DND-41 (cell line): ENCODE results near the gene SCRN1.

Experiments
- ATAC-seq: fragments of 200-7000 bp; cut with Tn5 transposase; 3 replicates; pipeline ENCODE4 v1.9.1; 2021; ENCODE audit warnings: low read depth; ENCODE audit not compliant: insufficient read depth
- DNase-seq: peaks from one replicate; pipeline ENCODE4 v3.0.0-alpha.2; 2020
- H2AFZ ChIP-seq: 2 replicates; pipeline ENCODE4 v1.6.0; 2012; ENCODE audit warnings: low read depth, low read length
- H3K27ac ChIP-seq: 2 replicates; pipeline ENCODE4 v1.5.1; 2012; ENCODE audit warnings: low read length, inconsistent platforms
- H3K27me3 ChIP-seq: fragments of 200-600 bp; sonication (generic); 2 replicates; pipeline ENCODE4 v1.6.0; 2012; ENCODE audit warnings: low read length, mild to moderate bottlenecking, inconsistent platforms; ENCODE audit not compliant: insufficient read depth, poor library complexity
- H3K36me3 ChIP-seq: 2 replicates; pipeline ENCODE4 v1.5.1; 2012; ENCODE audit warnings: low read length, inconsistent platforms; ENCODE audit not compliant: insufficient read depth
- H3K4me1 ChIP-seq: 2 replicates; pipeline ENCODE4 v1.5.1; 2012; ENCODE audit warnings: mild to moderate bottlenecking, low read length; ENCODE audit not compliant: insufficient read depth
- H3K4me2 ChIP-seq: 2 replicates; pipeline ENCODE4 v1.6.0; 2012; ENCODE audit warnings: mild to moderate bottlenecking, moderate library complexity, low read length, inconsistent platforms; ENCODE audit not compliant: insufficient read depth
- H3K4me3 ChIP-seq, 2 experiments: fragments of 200-600 bp in 1 of 2; shearing (Covaris generic) in 1 of 2; 2 replicates each; pipeline ENCODE4 v1.5.1; 2012 to 2016; ENCODE audit warnings: inconsistent platforms in 2 of 2, low read length in 2 of 2, mild to moderate bottlenecking in 2 of 2, low read depth in 1 of 2, moderate library complexity in 1 of 2
- H3K79me2 ChIP-seq: 2 replicates; pipeline ENCODE4 v1.6.0; 2012; ENCODE audit warnings: low read length, inconsistent platforms; ENCODE audit not compliant: insufficient read depth
- H3K9ac ChIP-seq: 2 replicates; pipeline ENCODE4 v1.6.0; 2012; ENCODE audit warnings: low read depth, mild to moderate bottlenecking, inconsistent platforms, low read length, moderate library complexity
- H3K9me3 ChIP-seq: 2 replicates; pipeline ENCODE4 v1.5.1; 2012; ENCODE audit warnings: low read length, moderate library complexity, mild to moderate bottlenecking, inconsistent platforms; ENCODE audit not compliant: insufficient read depth, severe bottlenecking
- H4K20me1 ChIP-seq: 2 replicates; pipeline ENCODE4 v1.6.0; 2012; ENCODE audit warnings: low read length; ENCODE audit not compliant: insufficient read depth
- CTCF ChIP-seq: IDR thresholded peaks from 2 replicates; pipeline ENCODE4 v1.5.1; 2012; ENCODE audit warnings: borderline replicate concordance, low read length, moderate library complexity, mild to moderate bottlenecking; ENCODE audit not compliant: poor library complexity, severe bottlenecking; ENCODE audit errors: extremely low read depth
- EZH2 ChIP-seq: IDR thresholded peaks from 3 replicates; pipeline ENCODE4 v1.6.1; 2012; ENCODE audit warnings: borderline replicate concordance, low read depth, mild to moderate bottlenecking, moderate library complexity, low read length, inconsistent platforms; ENCODE audit not compliant: severe bottlenecking

SCRN1 gene

GRCh38 chr7:29987811-29988317 is 1.7 kb downstream of the SCRN1 start:
- ATAC-seq (no peak), DNase-seq (no peak)
- Histone ChIP-seq H2AFZ (no peak overlapping the region; the same call in 1 of the 2 replicates), H3K36me3 (no peaks in the 10 kb centered on the region), H3K9me3 (no peaks in the 10 kb centered on the region), H3K4me2 (no peak overlapping the region), H4K20me1 (no peaks in the 10 kb centered on the region), H3K4me3 (no peak overlapping the region), H3K27ac (no peak overlapping the region), H3K27me3 (no peaks in the 10 kb centered on the region), H3K9ac (no peak overlapping the region), H3K4me1 (no peaks in the 10 kb centered on the region), H3K79me2 (no peaks in the 10 kb centered on the region)
- no peak for TF ChIP-seq EZH2
- TF ChIP-seq CTCF, result no peak

- H3K27me3 ChIP-seq, result no peaks in the 10 kb centered on the region
Observed at GRCh38 chr7:29987083-29987482, 2.5 kb downstream of the SCRN1 start.

GRCh38 chr7:29980151-29980550 is 9.4 kb downstream of the SCRN1 start:
- no peak for DNase-seq
- H3K4me3 ChIP-seq, result no peak overlapping the region
- H3K27me3 ChIP-seq, result peaks cover 10% of the 10 kb centered on the region
- no peaks in the 10 kb centered on the region for H3K9me3 ChIP-seq
- H4K20me1 ChIP-seq, result no peaks in the 10 kb centered on the region
- no peak overlapping the region for H3K27ac ChIP-seq
- no peaks in the 10 kb centered on the region for H3K4me1 ChIP-seq
- no peak overlapping the region for H2AFZ ChIP-seq
- no peak for ATAC-seq
- H3K36me3 ChIP-seq, result no peaks in the 10 kb centered on the region
- TF ChIP-seq EZH2 (no peak), CTCF (no peak)
- no peak overlapping the region for H3K9ac ChIP-seq
- H3K4me2 ChIP-seq, result no peak overlapping the region
- H3K79me2 ChIP-seq, result no peaks in the 10 kb centered on the region

More at GRCh38 chr7:29987083-29987482, 2.5 kb downstream of the SCRN1 start:
- Histone ChIP-seq H3K79me2 (no peaks in the 10 kb centered on the region), H3K36me3 (no peaks in the 10 kb centered on the region), H2AFZ (no peak overlapping the region), H3K27ac (no peak overlapping the region), H3K9me3 (no peaks in the 10 kb centered on the region), H3K4me1 (no peaks in the 10 kb centered on the region), H3K9ac (no peak overlapping the region), H3K4me2 (no peak overlapping the region), H4K20me1 (no peaks in the 10 kb centered on the region), H3K4me3 (no peak overlapping the region)
- no peak for ATAC-seq
- TF ChIP-seq CTCF (no peak), EZH2 (no peak)
- no peak for DNase-seq
